Activated CD8-positive, alpha-beta T cell treated with anti-CD3 and anti-CD28 coated beads, Interleukin-2, amount 10 ng/mL, durations not matched to agents 7 days and 5 days (primary cell): Measurements from ENCODE around the gene MUC4. TPM values are rescaled to one million over a fixed set of nuclear protein-coding genes. Genes with fewer than 3 reads are reported as not detected.
"Not testable (repeated sequence)": the region's sequence is repeated elsewhere in the genome, so short reads cannot be mapped to it uniquely, and the experiment has no call there.

ENCODE experiments used
- ATAC-seq: fragments of 150-1000 bp; cut with Tn5 transposase; one replicate; pipeline ENCODE4 v1.10.0; 2021; ENCODE audit warnings: moderate library complexity
- CTCF ChIA-PET: fragments of 350-600 bp; sonication (Branson Sonifier 250); formaldehyde crosslinking; loops from one replicate; lab custom pipeline; 2021; ENCODE audit warnings: antibody characterized with exemption; lab: Charles Lee
- POLR2A ChIA-PET: fragments of 350-600 bp; sonication (Branson Sonifier 250); formaldehyde crosslinking; loops from one replicate; lab custom pipeline; 2021; ENCODE audit warnings: antibody characterized with exemption; lab: Charles Lee
- DNase-seq: peaks from one replicate; pipeline ENCODE4 v3.0.0-alpha.2; 2020
- H3K27ac Mint-ChIP-seq: one replicate; pipeline ENCODE4 v1.8.0; 2021; ENCODE audit warnings: mild to moderate bottlenecking, mixed read lengths
- H3K27me3 Mint-ChIP-seq: one replicate; pipeline ENCODE4 v1.8.0; 2021; ENCODE audit warnings: low read depth, mixed read lengths
- H3K36me3 Mint-ChIP-seq: one replicate; pipeline ENCODE4 v1.8.0; 2021; ENCODE audit warnings: low read depth, mixed read lengths
- H3K4me1 Mint-ChIP-seq: one replicate; pipeline ENCODE4 v1.8.0; 2021; ENCODE audit warnings: low read depth, mixed read lengths
- H3K4me3 Mint-ChIP-seq: one replicate; pipeline ENCODE4 v1.8.0; 2021; ENCODE audit warnings: mild to moderate bottlenecking, mixed read lengths
- H3K9me3 Mint-ChIP-seq: one replicate; pipeline ENCODE4 v1.8.0; 2022; ENCODE audit warnings: mixed read lengths; ENCODE audit not compliant: insufficient read depth
- total RNA-seq, 2 experiments: library from RNA; stranded (reverse); gene quantifications; one replicate each; pipeline ENCODE4 v1.2.3, GENCODE V29; 2021

MUC4 gene
- total RNA-seq, 2 experiments from 2014 or later, result 0.05 TPM; not detected in 1

- DNase-seq, POLR2A ChIA-PET, H3K4me1 Mint-ChIP-seq, H3K36me3 Mint-ChIP-seq, H3K9me3 Mint-ChIP-seq, H3K27me3 Mint-ChIP-seq, CTCF ChIA-PET, H3K4me3 Mint-ChIP-seq, H3K27ac Mint-ChIP-seq, ATAC-seq: not testable (repeated sequence)
Measured at GRCh38 chr3:195724363-195724762, 87.4 kb downstream of the MUC4 start.

DNA sequence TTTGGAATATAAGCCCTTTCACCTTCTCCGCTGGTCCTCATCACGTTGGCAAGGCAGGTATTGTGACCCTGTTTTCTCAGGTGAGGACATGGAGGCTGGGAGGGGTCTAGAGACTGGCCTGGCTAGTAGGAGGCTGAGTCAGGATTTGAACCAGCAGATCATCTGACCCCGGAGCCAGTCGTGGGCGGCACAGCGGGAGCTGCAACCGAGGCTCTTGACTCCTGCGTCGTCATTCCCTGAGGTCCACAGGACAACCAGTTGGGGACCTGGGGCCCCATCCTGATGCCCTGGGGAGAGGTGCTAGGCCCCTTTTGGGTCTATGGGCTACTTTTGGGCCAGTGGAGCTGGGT, 88.8 kb downstream of the MUC4 start:
- DNase-seq, CTCF ChIA-PET, H3K9me3 Mint-ChIP-seq, H3K4me3 Mint-ChIP-seq, H3K27ac Mint-ChIP-seq, ATAC-seq, H3K36me3 Mint-ChIP-seq, H3K4me1 Mint-ChIP-seq, POLR2A ChIA-PET, H3K27me3 Mint-ChIP-seq: not testable (repeated sequence)

- H3K4me1 Mint-ChIP-seq, H3K27ac Mint-ChIP-seq, H3K4me3 Mint-ChIP-seq, H3K9me3 Mint-ChIP-seq, POLR2A ChIA-PET, H3K36me3 Mint-ChIP-seq, CTCF ChIA-PET, DNase-seq, ATAC-seq: not testable (repeated sequence)
- peaks cover 13% of the 10 kb centered on the region for H3K27me3 Mint-ChIP-seq
Measured at GRCh38 chr3:195722139-195722995, 89.4 kb downstream of the MUC4 start.

GRCh38 chr3:195720831-195721506, 90.8 kb downstream of the MUC4 start, which contains the start of gene MUC20:
Gene MUC20 (plus strand): TSS chr3:195720978. CDS start chr3:195721008, 30 bp downstream.
- not testable (repeated sequence) for H3K4me3 Mint-ChIP-seq, H3K36me3 Mint-ChIP-seq, H3K9me3 Mint-ChIP-seq, DNase-seq, H3K4me1 Mint-ChIP-seq
- CTCF ChIA-PET, result interaction anchor here (4.7 kb wide), 1 partner anchor 130 kb away, joined by 21 read pairs; no protein-coding TSS in a partner anchor
- peak; percentile 33 for ATAC-seq
- POLR2A ChIA-PET, result interaction anchor here (1.2 kb wide), 1 partner anchor 107 kb away, joined by 6 read pairs; no protein-coding TSS in a partner anchor
- H3K27me3 Mint-ChIP-seq, result peaks cover 13% of the 10 kb centered on the region
- peak within 1 kb of the TSS; percentile 43 for H3K27ac Mint-ChIP-seq

DNA sequence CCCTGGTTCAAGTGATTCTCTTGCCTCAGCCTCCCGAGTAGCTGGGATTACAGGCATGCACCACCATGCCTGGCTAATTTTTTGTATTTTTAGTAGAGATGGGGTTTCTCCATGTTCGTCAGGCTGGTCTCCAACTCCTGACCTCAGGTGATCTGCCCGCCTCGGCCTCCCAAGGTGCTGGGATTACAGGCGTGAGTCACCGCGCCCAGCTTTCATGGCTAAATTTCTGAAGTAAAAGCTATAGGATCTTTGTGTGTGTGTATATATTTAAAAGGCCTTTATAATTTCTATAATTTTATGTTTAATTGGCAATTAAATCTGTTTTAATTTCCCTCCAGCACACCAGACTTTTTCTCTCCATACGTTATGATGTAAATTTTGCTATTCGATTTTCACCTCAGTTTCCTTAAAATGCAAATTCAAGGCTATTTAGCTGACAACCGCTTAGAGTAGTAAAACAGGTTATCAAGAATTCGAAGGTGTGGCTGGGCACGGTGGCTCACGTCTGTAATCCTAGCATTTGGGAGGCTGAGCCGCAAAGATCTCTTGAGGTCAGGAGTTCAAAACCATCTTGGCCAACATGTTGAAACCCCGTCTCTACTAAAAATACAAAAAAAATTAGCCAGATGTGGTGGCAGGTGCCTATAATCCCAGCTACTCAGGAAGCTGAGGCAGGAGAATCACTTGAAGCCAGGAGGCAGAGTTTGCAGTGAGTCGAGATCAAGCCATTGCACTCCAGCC, 92.0 kb downstream of the MUC4 start:
- ChIA-PET POLR2A (interaction anchor here (0.7 kb wide), 1 partner anchor 21 kb away, joined by 3 read pairs; no protein-coding TSS in a partner anchor), CTCF (interaction anchor here (0.7 to 4.7 kb wide), 3 partner anchors 16 to 449 kb away, joined by 3 to 21 read pairs (median 3); partner anchors contain the start of gene XXYLT1)
- H3K9me3 Mint-ChIP-seq, H3K36me3 Mint-ChIP-seq, DNase-seq, ATAC-seq, H3K4me3 Mint-ChIP-seq, H3K27ac Mint-ChIP-seq, H3K4me1 Mint-ChIP-seq: not testable (repeated sequence)
- peaks cover 13% of the 10 kb centered on the region for H3K27me3 Mint-ChIP-seq

DNA sequence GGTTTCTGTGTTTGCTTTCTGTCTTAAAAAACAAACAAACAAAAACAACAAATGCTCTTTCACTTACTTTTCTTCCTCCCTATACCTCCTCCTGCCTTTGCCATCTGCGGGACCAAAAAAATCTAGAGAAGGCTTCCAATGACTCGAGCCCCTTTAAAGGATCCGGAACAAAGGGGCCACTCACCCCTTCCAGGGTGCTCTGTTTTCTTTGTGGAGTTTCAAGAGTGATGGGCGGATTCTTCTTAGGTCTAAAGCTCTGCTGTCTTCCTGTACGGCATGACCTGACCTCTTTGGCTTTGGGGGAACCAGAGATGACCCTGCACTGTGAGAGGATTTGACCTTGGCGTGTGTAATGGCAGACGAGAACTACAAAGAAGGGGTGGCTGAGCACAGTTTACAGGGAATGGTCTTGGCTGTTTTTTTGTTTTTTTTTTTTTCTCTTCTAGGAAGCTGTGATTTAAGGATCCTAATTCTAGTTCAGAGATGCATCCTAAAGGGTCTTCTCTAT, 93.2 kb downstream of the MUC4 start:
- H3K36me3 Mint-ChIP-seq, result peaks cover 9% of the 10 kb centered on the region
- no peak overlapping the region for H3K4me3 Mint-ChIP-seq
- CTCF ChIA-PET, result interaction anchor here (0.9 to 4.7 kb wide), 6 partner anchors 10 to 447 kb away, joined by 3 to 21 read pairs (median 4); partner anchors contain the start of gene XXYLT1
- DNase-seq (no peak), ATAC-seq (no peak)
- H3K27me3 Mint-ChIP-seq, result peaks cover 13% of the 10 kb centered on the region
- peaks cover 5% of the 10 kb centered on the region for H3K4me1 Mint-ChIP-seq
- H3K27ac Mint-ChIP-seq, result no peak overlapping the region
- POLR2A ChIA-PET, result interaction anchor here (1.3 kb wide), 1 partner anchor 169 kb away, joined by 3 read pairs; no protein-coding TSS in a partner anchor
- no peaks in the 10 kb centered on the region for H3K9me3 Mint-ChIP-seq

DNA sequence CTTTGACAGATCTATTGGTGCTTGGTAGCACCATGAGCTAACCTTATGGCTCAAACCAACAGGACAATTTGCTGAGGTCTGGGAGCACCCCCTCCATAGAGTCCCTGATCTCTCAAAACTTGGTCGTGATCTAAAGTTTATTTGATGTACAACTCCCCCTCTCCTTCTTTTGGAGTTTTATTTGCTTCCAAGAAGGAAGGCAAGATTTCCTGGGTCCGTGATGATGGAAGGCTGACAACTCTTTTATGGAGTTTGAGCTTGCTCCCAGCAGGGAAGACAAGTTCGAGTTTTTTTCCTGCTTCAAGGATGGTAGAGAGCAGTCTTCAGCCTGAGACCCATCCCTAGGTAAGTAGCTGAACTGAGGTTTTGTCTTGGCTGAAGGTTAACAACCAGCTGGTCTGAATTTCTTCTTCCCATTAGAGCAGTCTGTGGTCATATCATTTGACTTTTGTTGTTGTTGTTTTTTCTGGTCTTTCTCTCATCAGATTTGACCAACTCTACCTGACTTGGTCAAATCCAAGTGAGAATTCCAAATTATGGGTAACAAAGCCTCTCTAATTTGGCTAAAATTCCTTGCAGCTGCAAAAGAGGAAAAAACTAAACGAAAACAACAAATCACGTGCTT, 93.8 kb downstream of the MUC4 start:
- POLR2A ChIA-PET, result interaction anchor here (0.6 to 1.3 kb wide), 2 partner anchors 83 to 168 kb away, joined by 3 read pairs; no protein-coding TSS in a partner anchor
- no peak overlapping the region for H3K4me3 Mint-ChIP-seq
- DNase-seq (no peak), ATAC-seq (no peak)
- H3K9me3 Mint-ChIP-seq, result no peaks in the 10 kb centered on the region
- CTCF ChIA-PET, result interaction anchor here (0.9 to 4.7 kb wide), 6 partner anchors 9 to 447 kb away, joined by 3 to 21 read pairs (median 4); partner anchors contain the start of gene XXYLT1
- peaks cover 13% of the 10 kb centered on the region for H3K27me3 Mint-ChIP-seq
- H3K36me3 Mint-ChIP-seq, result peaks cover 9% of the 10 kb centered on the region
- peaks cover 5% of the 10 kb centered on the region for H3K4me1 Mint-ChIP-seq
- H3K27ac Mint-ChIP-seq, result no peak overlapping the region

GRCh38 chr3:195717416-195717815, 94.3 kb downstream of the MUC4 start:
- Mint-ChIP-seq H3K36me3 (peaks cover 9% of the 10 kb centered on the region), H3K9me3 (no peaks in the 10 kb centered on the region), H3K27me3 (peaks cover 13% of the 10 kb centered on the region), H3K27ac (no peak overlapping the region), H3K4me3 (no peak overlapping the region), H3K4me1 (peaks cover 5% of the 10 kb centered on the region)
- DNase-seq (no peak), ATAC-seq (no peak)
- CTCF ChIA-PET, result interaction anchor here (1.4 to 4.7 kb wide), 3 partner anchors 9 to 134 kb away, joined by 4 to 21 read pairs (median 5); no protein-coding TSS in a partner anchor
- POLR2A ChIA-PET, result interaction anchor here (0.6 kb wide), 1 partner anchor 83 kb away, joined by 3 read pairs; no protein-coding TSS in a partner anchor

DNA sequence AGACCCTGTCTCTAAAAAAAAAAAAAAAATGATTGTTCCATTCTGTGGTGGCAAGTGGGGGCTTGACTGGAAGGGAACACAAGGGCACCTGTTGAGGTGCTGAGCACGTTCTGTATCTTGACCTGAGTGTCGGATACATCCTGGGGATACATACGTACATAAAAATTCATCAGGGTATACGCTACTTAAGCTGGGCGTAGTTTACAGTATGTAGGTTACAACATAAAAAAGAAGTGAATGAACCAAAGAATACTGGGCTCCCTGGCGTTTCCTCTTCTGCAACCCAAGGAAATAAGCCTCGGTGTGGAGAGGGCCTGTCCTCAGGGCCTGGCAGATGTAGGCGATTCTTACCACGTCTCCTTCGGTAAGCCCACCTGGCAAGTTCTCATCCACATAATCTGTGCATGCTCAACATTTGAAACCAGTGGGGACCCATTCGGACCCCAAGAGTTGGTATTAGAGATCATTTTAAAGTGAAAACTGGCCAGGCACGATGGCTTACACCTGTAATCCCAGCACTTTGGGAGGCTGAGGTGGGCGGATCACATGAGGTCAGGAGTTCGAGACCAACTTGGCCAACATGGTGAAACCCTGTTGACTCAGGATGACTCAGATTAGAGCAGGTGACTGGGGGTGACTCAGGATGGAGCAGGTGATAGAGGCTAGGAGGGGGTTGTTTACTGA, 96.0 kb downstream of the MUC4 start:
- POLR2A ChIA-PET, result interaction anchor here (1.0 to 1.2 kb wide), 2 partner anchors 13 to 15 kb away, joined by 3 read pairs; no protein-coding TSS in a partner anchor
- Mint-ChIP-seq H3K9me3 (no peaks in the 10 kb centered on the region), H3K36me3 (peaks cover 9% of the 10 kb centered on the region), H3K4me3 (no peak overlapping the region), H3K27me3 (peaks cover 13% of the 10 kb centered on the region), H3K27ac (no peak overlapping the region), H3K4me1 (peaks cover 4% of the 10 kb centered on the region)
- CTCF ChIA-PET, result interaction anchor here (1.4 kb wide), 1 partner anchor 135 kb away, joined by 3 read pairs; no protein-coding TSS in a partner anchor
- no peak for ATAC-seq
- DNase-seq, result no peak

- ATAC-seq (no peak), DNase-seq (no peak)
- H3K4me1 Mint-ChIP-seq, result peaks cover 4% of the 10 kb centered on the region
- H3K27me3 Mint-ChIP-seq, result peaks cover 13% of the 10 kb centered on the region
- ChIA-PET POLR2A (interaction anchor here (1.0 kb wide), 1 partner anchor 16 kb away, joined by 3 read pairs; no protein-coding TSS in a partner anchor), CTCF (interaction anchor here (1.4 kb wide), 1 partner anchor 136 kb away, joined by 3 read pairs; no protein-coding TSS in a partner anchor)
- H3K27ac Mint-ChIP-seq, result no peak overlapping the region
- H3K4me3 Mint-ChIP-seq, result no peak overlapping the region
- H3K36me3 Mint-ChIP-seq, result peaks cover 9% of the 10 kb centered on the region
- no peaks in the 10 kb centered on the region for H3K9me3 Mint-ChIP-seq
Measured at GRCh38 chr3:195715134-195715533, 96.6 kb downstream of the MUC4 start.
